ENCODE data around the gene PCDH9.

The PCDH9 gene

GRCh38 chr13:67008075-67008668, 222.0 kb downstream of the PCDH9 start:
- no peak for TF ChIP-seq JUND (IDR thresholded peaks at IDR 0.05; ENCODE audit: low read depth)
- no peak for DNase-seq (ENCODE audit: low read depth in 1 of 2, low spot score in 1 of 2)
- in situ Hi-C loops (cut with HindIII; ENCODE audit: low pct_unique_long_range_greater_than_20kb, low sequenced_read_pairs): no loop called here

GRCh38 chr13:67004511-67004910, 225.6 kb downstream of the PCDH9 start:
- in situ Hi-C loops (cut with HindIII; ENCODE audit: low pct_unique_long_range_greater_than_20kb, low sequenced_read_pairs): no loop called here
- TF ChIP-seq JUND (IDR thresholded peaks at IDR 0.05; ENCODE audit: low read depth): no peak
- DNase-seq (ENCODE audit: low read depth in 1 of 2, low spot score in 1 of 2): no peak

GRCh38 chr13:67003743-67004142, 226.4 kb downstream of the PCDH9 start:
- no peak for DNase-seq (ENCODE audit: low read depth in 1 of 2, low spot score in 1 of 2)
- TF ChIP-seq JUND (IDR thresholded peaks at IDR 0.05; ENCODE audit: low read depth): no peak
- in situ Hi-C loops (cut with HindIII; ENCODE audit: low pct_unique_long_range_greater_than_20kb, low sequenced_read_pairs): no loop called here

- no peak for TF ChIP-seq JUND (IDR thresholded peaks at IDR 0.05; ENCODE audit: low read depth)
- in situ Hi-C loops (cut with HindIII; ENCODE audit: low pct_unique_long_range_greater_than_20kb, low sequenced_read_pairs): no loop called here
- no peak for DNase-seq (ENCODE audit: low read depth in 1 of 2, low spot score in 1 of 2)
Measured at GRCh38 chr13:67001363-67001762, 228.8 kb downstream of the PCDH9 start.

- in situ Hi-C loops (cut with HindIII; ENCODE audit: low pct_unique_long_range_greater_than_20kb, low sequenced_read_pairs): no loop called here
- no peak for DNase-seq (ENCODE audit: low read depth in 1 of 2, low spot score in 1 of 2)
- TF ChIP-seq JUND (IDR thresholded peaks at IDR 0.05; ENCODE audit: low read depth): no peak
Measured at GRCh38 chr13:66996503-66996902, 233.6 kb downstream of the PCDH9 start.

GRCh38 chr13:66995203-66995611, 234.9 kb downstream of the PCDH9 start:
- no peak for TF ChIP-seq JUND (IDR thresholded peaks at IDR 0.05; ENCODE audit: low read depth)
- no peak for DNase-seq (ENCODE audit: low read depth in 1 of 2, low spot score in 1 of 2)
- in situ Hi-C loops (cut with HindIII; ENCODE audit: low pct_unique_long_range_greater_than_20kb, low sequenced_read_pairs): no loop called here

- in situ Hi-C loops (cut with HindIII; ENCODE audit: low pct_unique_long_range_greater_than_20kb, low sequenced_read_pairs): no loop called here
- DNase-seq (ENCODE audit: low read depth in 1 of 2, low spot score in 1 of 2): no peak
- TF ChIP-seq JUND (IDR thresholded peaks at IDR 0.05; ENCODE audit: low read depth): no peak
Measured at GRCh38 chr13:66994517-66995202, 235.5 kb downstream of the PCDH9 start.

GRCh38 chr13:66994097-66994496, 236.0 kb downstream of the PCDH9 start:
- in situ Hi-C loops (cut with HindIII; ENCODE audit: low pct_unique_long_range_greater_than_20kb, low sequenced_read_pairs): no loop called here
- DNase-seq (ENCODE audit: low read depth in 1 of 2, low spot score in 1 of 2): peak; percentile 11 to 77
- TF ChIP-seq JUND (IDR thresholded peaks at IDR 0.05; ENCODE audit: low read depth): no peak

- DNase-seq (ENCODE audit: low read depth in 1 of 2, low spot score in 1 of 2): no peak
- in situ Hi-C loops (cut with HindIII; ENCODE audit: low pct_unique_long_range_greater_than_20kb, low sequenced_read_pairs): no loop called here
- TF ChIP-seq JUND (IDR thresholded peaks at IDR 0.05; ENCODE audit: low read depth): no peak
Measured at GRCh38 chr13:66992719-66993118, 237.4 kb downstream of the PCDH9 start.

- DNase-seq (ENCODE audit: low read depth in 1 of 2, low spot score in 1 of 2): peak in 1 of 2 experiments; percentile 12
- in situ Hi-C loops (cut with HindIII; ENCODE audit: low pct_unique_long_range_greater_than_20kb, low sequenced_read_pairs): no loop called here
- TF ChIP-seq JUND (IDR thresholded peaks at IDR 0.05; ENCODE audit: low read depth): no peak
Measured at GRCh38 chr13:66992183-66992582, 238.0 kb downstream of the PCDH9 start.

GRCh38 chr13:66984241-66984640, 245.9 kb downstream of the PCDH9 start:
- no peak for DNase-seq (ENCODE audit: low read depth in 1 of 2, low spot score in 1 of 2)
- TF ChIP-seq JUND (IDR thresholded peaks at IDR 0.05; ENCODE audit: low read depth): no peak
- in situ Hi-C loops (cut with HindIII; ENCODE audit: low pct_unique_long_range_greater_than_20kb, low sequenced_read_pairs): no loop called here

GRCh38 chr13:66981912-66982311, 248.2 kb downstream of the PCDH9 start:
- in situ Hi-C loops (cut with HindIII; ENCODE audit: low pct_unique_long_range_greater_than_20kb, low sequenced_read_pairs): no loop called here
- no peak for TF ChIP-seq JUND (IDR thresholded peaks at IDR 0.05; ENCODE audit: low read depth)
- no peak for DNase-seq (ENCODE audit: low read depth in 1 of 2, low spot score in 1 of 2)

GRCh38 chr13:66977161-66977560, 253.0 kb downstream of the PCDH9 start:
- no peak for TF ChIP-seq JUND (IDR thresholded peaks at IDR 0.05; ENCODE audit: low read depth)
- DNase-seq (ENCODE audit: low read depth in 1 of 2, low spot score in 1 of 2): no peak
- in situ Hi-C loops (cut with HindIII; ENCODE audit: low pct_unique_long_range_greater_than_20kb, low sequenced_read_pairs): no loop called here

GRCh38 chr13:66974889-66975288, 255.2 kb downstream of the PCDH9 start:
- DNase-seq (ENCODE audit: low read depth in 1 of 2, low spot score in 1 of 2): no peak
- no peak for TF ChIP-seq JUND (IDR thresholded peaks at IDR 0.05; ENCODE audit: low read depth)
- in situ Hi-C loops (cut with HindIII; ENCODE audit: low pct_unique_long_range_greater_than_20kb, low sequenced_read_pairs): no loop called here
